HepG2 (cell line): ENCODE measurements around the gene CEBPB. TPM values are rescaled to one million over a fixed set of nuclear protein-coding genes. Genes with fewer than 3 reads are reported as not detected.
A peak's percentile ranks its signal among the peaks of the same experiment; 100 is the strongest.

Experiments
- FOXC1 ChIP-seq: sonication (generic); formaldehyde crosslinking; IDR thresholded peaks from 2 replicates; pipeline ENCODE4 v1.8.0; 2022; ENCODE audit warnings: mild to moderate bottlenecking, missing genetic modification reagents, borderline replicate concordance
- GATA4 ChIP-seq: sonication (generic); IDR thresholded peaks from 2 replicates; pipeline ENCODE4 v1.6.1; 2016; ENCODE audit warnings: antibody characterized with exemption, low read depth, borderline replicate concordance
- GLI4 ChIP-seq: sonication (generic); formaldehyde crosslinking; IDR thresholded peaks from 2 replicates; pipeline ENCODE4 v1.5.1; 2020; ENCODE audit warnings: missing genetic modification reagents, mild to moderate bottlenecking, moderate library complexity, borderline replicate concordance
- JARID2 ChIP-seq: sonication (generic); formaldehyde crosslinking; IDR thresholded peaks from 2 replicates; pipeline ENCODE4 v1.8.1; 2023; ENCODE audit warnings: missing genetic modification reagents, inconsistent platforms; ENCODE audit not compliant: insufficient replicate concordance
- MIER2 ChIP-seq: IDR thresholded peaks from 2 replicates; pipeline ENCODE4 v1.6.1; 2016; ENCODE audit warnings: missing biosample characterization, missing genetic modification reagents
- MTERF4 ChIP-seq: sonication (generic); formaldehyde crosslinking; IDR thresholded peaks from 2 replicates; pipeline ENCODE4 v1.8.0; 2023; ENCODE audit warnings: mild to moderate bottlenecking, missing genetic modification reagents
- POLR2G ChIP-seq: fragments of 200-400 bp; formaldehyde crosslinking; IDR thresholded peaks from 2 replicates; pipeline ENCODE4 v1.6.1; 2018; ENCODE audit warnings: mild to moderate bottlenecking, low read depth, low read length, moderate library complexity
- RCOR2 ChIP-seq: IDR thresholded peaks from 2 replicates; pipeline ENCODE4 v1.6.1; 2016; ENCODE audit warnings: missing biosample characterization, missing genetic modification reagents
- REL ChIP-seq: sonication (generic); formaldehyde crosslinking; conservative IDR thresholded peaks from 2 replicates; pipeline ENCODE4 v1.8.0; 2022; ENCODE audit warnings: mild to moderate bottlenecking, missing genetic modification reagents, moderate library complexity
- RELA ChIP-seq: sonication (generic); formaldehyde crosslinking; IDR thresholded peaks from 2 replicates; pipeline ENCODE4 v1.4.0; 2020; ENCODE audit warnings: missing genetic modification reagents
- SIN3B ChIP-seq: fragments of 150-350 bp; IDR thresholded peaks from 2 replicates; pipeline ENCODE4 v1.6.1; 2014; ENCODE audit warnings: low read length
- SP140L ChIP-seq: sonication (generic); formaldehyde crosslinking; IDR thresholded peaks from 2 replicates; pipeline ENCODE4 v1.4.0; 2020; ENCODE audit warnings: missing genetic modification reagents, borderline replicate concordance
- SSRP1 ChIP-seq: IDR thresholded peaks from 2 replicates; pipeline ENCODE4 v1.6.1; 2016; ENCODE audit warnings: control low read depth
- TMF1 ChIP-seq: sonication (generic); formaldehyde crosslinking; IDR thresholded peaks from 2 replicates; pipeline ENCODE4 v1.8.1; 2022; ENCODE audit warnings: low read depth, missing genetic modification reagents
- ZNF17 ChIP-seq: sonication (generic); formaldehyde crosslinking; IDR thresholded peaks from 2 replicates; pipeline ENCODE4 v1.5.0; 2020; ENCODE audit warnings: mild to moderate bottlenecking, missing genetic modification reagents
- ZNF256 ChIP-seq: sonication (generic); formaldehyde crosslinking; conservative IDR thresholded peaks from 2 replicates; pipeline ENCODE4 v1.4.0; 2020; ENCODE audit warnings: missing genetic modification reagents
- ZNF850 ChIP-seq: sonication (generic); formaldehyde crosslinking; conservative IDR thresholded peaks from 2 replicates; pipeline ENCODE4 v1.9.0; 2021; ENCODE audit warnings: mild to moderate bottlenecking, missing genetic modification reagents
- polyA plus RNA-seq, 8 experiments: library from polyadenylated mRNA; depleted of rRNA in 3 of 8; stranded (reverse) in 7 of 8; unstranded in 1 of 8; fragments of >200 nt; fragmentation: Illumina TruSeq in 4 of 8; extraction: Trizol in 4 of 8; gene quantifications; 2 replicates each; pipeline versions ENCODE4 v1.2.1 to v1.2.3, GENCODE V29; 2011 to 2016; ENCODE audit warnings: low read depth in 4 of 8, missing spikeins in 1 of 8, mixed read lengths in 1 of 8; ENCODE audit not compliant: insufficient read depth in 1 of 8
- total RNA-seq, 5 experiments: library from RNA; depleted of rRNA; stranded (reverse); fragments of >200 nt; fragmentation: Illumina TruSeq; extraction: Trizol; gene quantifications; 2 replicates each; pipeline ENCODE4 v1.2.3, GENCODE V29; 2016; ENCODE audit warnings: low read depth in 1 of 5
- TF ChIP-seq, protein P1 (sequence below): conservative IDR thresholded peaks from 2 replicates; pipeline ENCODE4 v1.6.1; 2018; ENCODE audit warnings: missing genetic modification reagents
- TF ChIP-seq, protein P2 (sequence below): sonication (generic); formaldehyde crosslinking; conservative IDR thresholded peaks from 2 replicates; pipeline ENCODE4 v1.5.0; 2020; ENCODE audit warnings: missing genetic modification reagents
- TF ChIP-seq, protein P3 (sequence below): sonication (generic); formaldehyde crosslinking; IDR thresholded peaks from 2 replicates; pipeline ENCODE4 v1.5.0; 2020; ENCODE audit warnings: missing genetic modification reagents, mild to moderate bottlenecking, borderline replicate concordance
- TF ChIP-seq, protein P4 (sequence below): sonication (generic); formaldehyde crosslinking; IDR thresholded peaks from 2 replicates; pipeline ENCODE4 v1.8.1; 2023; ENCODE audit warnings: mild to moderate bottlenecking, missing genetic modification reagents

Gene CEBPB
- total and polyA plus RNA-seq, 2 of the 13 experiments (the other 11 are each of a cell fraction or from before 2014, with no cell fraction given): 18.5 to 28.2 TPM

DNA sequence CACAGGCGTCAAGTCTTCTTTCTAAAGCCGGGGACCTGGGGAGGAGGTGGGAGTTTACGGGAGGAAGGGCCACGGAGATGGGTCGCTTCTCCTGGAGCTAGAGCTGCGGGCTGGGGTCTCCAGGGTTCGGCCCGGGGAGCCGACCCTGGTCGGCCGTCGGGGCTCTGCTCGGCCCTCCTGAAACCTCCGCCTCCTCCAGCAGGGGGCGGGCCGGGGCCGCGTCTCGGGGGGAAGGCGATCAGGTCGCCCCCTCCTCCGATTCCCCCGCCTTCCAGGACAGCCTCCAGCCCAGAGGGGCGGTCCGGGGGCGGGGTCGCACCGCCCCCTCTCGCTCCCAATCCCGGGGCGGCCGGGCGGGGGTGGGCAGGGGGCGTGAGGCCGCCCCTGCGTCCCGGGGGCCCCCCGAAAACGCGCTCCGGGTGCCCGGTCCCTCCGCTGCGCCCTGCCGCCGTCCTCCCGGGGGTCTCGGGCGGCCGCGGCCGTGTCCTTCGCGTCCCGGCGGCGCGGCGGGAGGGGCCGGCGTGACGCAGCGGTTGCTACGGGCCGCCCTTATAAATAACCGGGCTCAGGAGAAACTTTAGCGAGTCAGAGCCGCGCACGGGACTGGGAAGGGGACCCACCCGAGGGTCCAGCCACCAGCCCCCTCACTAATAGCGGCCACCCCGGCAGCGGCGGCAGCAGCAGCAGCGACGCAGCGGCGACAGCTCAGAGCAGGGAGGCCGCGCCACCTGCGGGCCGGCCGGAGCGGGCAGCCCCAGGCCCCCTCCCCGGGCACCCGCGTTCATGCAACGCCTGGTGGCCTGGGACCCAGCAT, at the start of gene CEBPB (continued):
- TF ChIP-seq, protein P1, sequence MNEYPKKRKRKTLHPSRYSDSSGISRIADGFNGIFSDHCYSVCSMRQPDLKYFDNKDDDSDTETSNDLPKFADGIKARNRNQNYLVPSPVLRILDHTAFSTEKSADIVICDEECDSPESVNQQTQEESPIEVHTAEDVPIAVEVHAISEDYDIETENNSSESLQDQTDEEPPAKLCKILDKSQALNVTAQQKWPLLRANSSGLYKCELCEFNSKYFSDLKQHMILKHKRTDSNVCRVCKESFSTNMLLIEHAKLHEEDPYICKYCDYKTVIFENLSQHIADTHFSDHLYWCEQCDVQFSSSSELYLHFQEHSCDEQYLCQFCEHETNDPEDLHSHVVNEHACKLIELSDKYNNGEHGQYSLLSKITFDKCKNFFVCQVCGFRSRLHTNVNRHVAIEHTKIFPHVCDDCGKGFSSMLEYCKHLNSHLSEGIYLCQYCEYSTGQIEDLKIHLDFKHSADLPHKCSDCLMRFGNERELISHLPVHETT (CRISPR knock-in tag): peak; percentile 99
- no peak for TF ChIP-seq REL
- TF ChIP-seq ZNF256 (CRISPR knock-in tag): peak; percentile 56; the same call in 1 of the 2 replicates
- TF ChIP-seq, protein P2, sequence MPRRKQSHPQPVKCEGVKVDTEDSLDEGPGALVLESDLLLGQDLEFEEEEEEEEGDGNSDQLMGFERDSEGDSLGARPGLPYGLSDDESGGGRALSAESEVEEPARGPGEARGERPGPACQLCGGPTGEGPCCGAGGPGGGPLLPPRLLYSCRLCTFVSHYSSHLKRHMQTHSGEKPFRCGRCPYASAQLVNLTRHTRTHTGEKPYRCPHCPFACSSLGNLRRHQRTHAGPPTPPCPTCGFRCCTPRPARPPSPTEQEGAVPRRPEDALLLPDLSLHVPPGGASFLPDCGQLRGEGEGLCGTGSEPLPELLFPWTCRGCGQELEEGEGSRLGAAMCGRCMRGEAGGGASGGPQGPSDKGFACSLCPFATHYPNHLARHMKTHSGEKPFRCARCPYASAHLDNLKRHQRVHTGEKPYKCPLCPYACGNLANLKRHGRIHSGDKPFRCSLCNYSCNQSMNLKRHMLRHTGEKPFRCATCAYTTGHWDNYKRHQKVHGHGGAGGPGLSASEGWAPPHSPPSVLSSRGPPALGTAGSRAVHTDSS (CRISPR knock-in tag): no peak
- TF ChIP-seq ZNF17: no peak
- no peak for TF ChIP-seq MIER2
- no peak; the same call in 1 of the 2 replicates for TF ChIP-seq RCOR2 (CRISPR knock-in tag)
- no peak for TF ChIP-seq JARID2 (CRISPR knock-in tag)
- peak; percentile 78; the same call in 1 of the 2 replicates for TF ChIP-seq TMF1 (CRISPR knock-in tag)
- peak; percentile 88; the same call in 1 of the 2 replicates for TF ChIP-seq SP140L
- TF ChIP-seq RELA (CRISPR knock-in tag): no peak
- no peak; the same call in 1 of the 2 replicates for TF ChIP-seq MTERF4
- TF ChIP-seq SIN3B: peak; percentile 54; the same call in 1 of the 2 replicates
- no peak for TF ChIP-seq ZNF850 (CRISPR knock-in tag)
- peak; percentile 90 for TF ChIP-seq FOXC1 (CRISPR knock-in tag)
- TF ChIP-seq, protein P3, sequence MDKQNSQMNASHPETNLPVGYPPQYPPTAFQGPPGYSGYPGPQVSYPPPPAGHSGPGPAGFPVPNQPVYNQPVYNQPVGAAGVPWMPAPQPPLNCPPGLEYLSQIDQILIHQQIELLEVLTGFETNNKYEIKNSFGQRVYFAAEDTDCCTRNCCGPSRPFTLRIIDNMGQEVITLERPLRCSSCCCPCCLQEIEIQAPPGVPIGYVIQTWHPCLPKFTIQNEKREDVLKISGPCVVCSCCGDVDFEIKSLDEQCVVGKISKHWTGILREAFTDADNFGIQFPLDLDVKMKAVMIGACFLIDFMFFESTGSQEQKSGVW (CRISPR knock-in tag): peak; percentile 43; the same call in 1 of the 2 replicates
- peak; percentile 93 for TF ChIP-seq GATA4
- peak; percentile 25; the same call in 1 of the 2 replicates for TF ChIP-seq GLI4 (CRISPR knock-in tag)
- TF ChIP-seq SSRP1 (CRISPR knock-in tag): no peak
- TF ChIP-seq, protein P4, sequence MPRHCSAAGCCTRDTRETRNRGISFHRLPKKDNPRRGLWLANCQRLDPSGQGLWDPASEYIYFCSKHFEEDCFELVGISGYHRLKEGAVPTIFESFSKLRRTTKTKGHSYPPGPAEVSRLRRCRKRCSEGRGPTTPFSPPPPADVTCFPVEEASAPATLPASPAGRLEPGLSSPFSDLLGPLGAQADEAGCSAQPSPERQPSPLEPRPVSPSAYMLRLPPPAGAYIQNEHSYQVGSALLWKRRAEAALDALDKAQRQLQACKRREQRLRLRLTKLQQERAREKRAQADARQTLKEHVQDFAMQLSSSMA (CRISPR knock-in tag): no peak
- TF ChIP-seq POLR2G: peak; percentile 100
